ENCODE measurements around the gene HOXA5.

The HOXA5 gene

GRCh38 chr7:27145165-27145913 lies 1.9 kb upstream of the HOXA5 start:
- no peak for TF ChIP-seq ZFX (IDR thresholded peaks at IDR 0.05; ENCODE audit: borderline replicate concordance)

GRCh38 chr7:27144781-27145164 lies 1.3 kb upstream of the HOXA5 start:
- no peak overlapping the region for H3K27ac ChIP-seq
- TF ChIP-seq CTCF (IDR thresholded peaks at IDR 0.05) (no peak), ZFX (IDR thresholded peaks at IDR 0.05; ENCODE audit: borderline replicate concordance) (no peak)

More at GRCh38 chr7:27145165-27145913, 1.9 kb upstream of the HOXA5 start:
- no peak overlapping the region for H3K27ac ChIP-seq

DNA sequence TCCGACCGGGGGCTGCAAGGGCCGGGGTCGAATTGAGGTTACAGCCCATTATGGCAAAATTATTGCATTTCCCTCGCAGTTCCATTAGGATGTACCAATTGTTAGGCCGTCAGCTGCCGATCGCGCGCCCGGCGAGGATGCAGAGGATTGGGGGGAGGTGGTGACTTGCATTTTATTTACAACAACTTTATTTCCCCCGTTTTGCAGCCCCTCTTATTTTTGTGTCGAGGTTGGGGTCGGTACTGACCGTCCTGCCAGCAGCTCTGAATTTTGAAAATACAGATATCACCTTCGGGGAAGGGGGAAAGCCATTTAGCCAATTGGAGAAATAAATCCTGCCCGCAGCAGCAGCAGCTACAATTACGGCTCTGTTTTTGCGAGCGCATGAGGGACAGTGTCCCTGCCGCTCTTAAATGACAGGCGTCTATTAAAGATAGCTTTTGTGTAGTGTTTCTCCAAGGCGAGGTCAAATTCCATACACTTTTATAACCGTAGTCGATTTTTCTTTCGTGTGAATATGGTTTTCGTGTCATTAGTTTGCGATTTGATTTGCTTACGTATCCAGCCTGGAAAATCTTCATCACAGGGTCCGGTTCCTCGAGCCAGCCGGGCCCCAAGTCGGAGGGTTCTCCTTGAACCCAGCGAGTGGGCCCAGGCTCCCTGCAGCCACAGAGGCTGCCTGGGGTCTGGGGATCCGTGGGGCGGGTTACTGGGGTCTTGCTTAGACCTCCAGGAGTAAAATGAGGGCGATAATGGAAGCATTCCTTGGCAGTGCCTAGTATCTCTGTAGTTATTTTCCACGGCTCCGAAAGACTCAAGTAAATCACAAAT lies 684 bp upstream of the HOXA5 start:
- no peak overlapping the region for H3K27ac ChIP-seq
- TF ChIP-seq ZFX (IDR thresholded peaks at IDR 0.05; ENCODE audit: borderline replicate concordance) (no peak), CTCF (IDR thresholded peaks at IDR 0.05) (0 out of 2 replicates have a peak, but pooled peaks have one; percentile 23)

DNA sequence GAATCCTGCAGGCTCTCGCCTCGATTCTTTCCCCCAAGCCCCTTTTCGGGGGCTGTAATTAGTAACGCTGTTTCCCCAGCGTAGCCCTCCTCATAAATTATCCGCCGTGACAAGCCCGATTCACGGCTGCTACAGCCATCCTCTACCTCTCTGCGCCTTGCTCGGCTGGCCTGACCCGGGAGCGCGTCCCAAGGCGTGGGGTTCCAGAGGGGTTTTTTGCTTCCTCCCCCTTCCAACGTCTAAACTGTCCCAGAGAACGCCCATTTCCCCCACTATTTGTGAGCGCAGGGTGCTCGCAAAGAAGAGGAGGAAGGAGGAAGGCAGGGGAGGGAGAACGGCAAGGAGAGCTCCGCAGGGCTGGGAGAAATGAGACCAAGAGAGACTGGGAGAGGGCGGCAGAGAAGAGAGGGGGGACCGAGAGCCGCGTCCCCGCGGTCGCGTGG lies 880 bp downstream of the HOXA5 start:
- TF ChIP-seq ZFX (IDR thresholded peaks at IDR 0.05; ENCODE audit: borderline replicate concordance) (no peak), CTCF (IDR thresholded peaks at IDR 0.05) (no peak)
- no peak overlapping the region for H3K27ac ChIP-seq

DNA sequence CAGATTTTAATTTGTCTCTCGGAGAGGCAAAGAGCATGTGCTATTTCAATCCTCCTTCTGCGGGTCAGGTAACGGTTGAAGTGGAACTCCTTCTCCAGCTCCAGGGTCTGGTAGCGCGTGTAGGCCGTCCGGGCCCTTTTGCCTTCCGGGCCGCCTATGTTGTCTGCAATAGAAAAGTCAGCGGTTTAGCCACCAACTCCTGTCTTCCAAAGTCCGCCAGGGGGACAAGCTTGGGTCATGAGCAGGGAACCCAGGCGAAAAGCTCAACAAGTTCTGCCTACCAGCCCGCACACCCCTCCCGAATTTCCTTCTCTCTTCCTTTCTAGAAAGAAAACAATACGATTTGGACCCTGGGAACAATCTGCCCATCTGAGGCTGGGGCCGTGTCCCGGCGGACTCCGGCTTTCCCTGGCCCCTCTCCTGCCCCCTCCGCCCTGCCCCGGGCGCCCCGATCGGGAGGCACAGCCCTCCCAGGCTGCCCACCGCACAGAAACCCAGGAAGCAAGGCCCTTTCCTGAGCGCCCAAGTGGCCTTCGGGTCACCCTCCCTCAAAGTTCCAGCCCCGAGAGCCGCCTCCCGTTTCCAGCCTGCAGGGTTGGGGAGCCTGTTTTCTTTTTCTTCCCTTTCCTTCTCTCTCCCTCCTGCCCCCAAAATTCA lies 1.4 kb downstream of the HOXA5 start:
- H3K27ac ChIP-seq = no peak overlapping the region
- TF ChIP-seq ZFX (IDR thresholded peaks at IDR 0.05; ENCODE audit: borderline replicate concordance) = no peak
- no peak for TF ChIP-seq CTCF (IDR thresholded peaks at IDR 0.05)

GRCh38 chr7:27141137-27141922 lies 2.2 kb downstream of the HOXA5 start:
- no peak overlapping the region for H3K27ac ChIP-seq
- no peak for TF ChIP-seq CTCF (IDR thresholded peaks at IDR 0.05)
- TF ChIP-seq ZFX (IDR thresholded peaks at IDR 0.05; ENCODE audit: borderline replicate concordance) = no peak

Measured in 22Rv1 (cell line).